Kidney (tissue), 14 donors: ENCODE measurements around the gene LMNTD1. TPM values are rescaled to one million over a fixed set of nuclear protein-coding genes. Genes with fewer than 3 reads are reported as not detected.

ENCODE experiments used
- DNase-seq, 5 donors: peaks; one replicate each; pipeline ENCODE4 v3.0.0-alpha.2; 2013 to 2020
- FAIRE-seq: peaks from 2 replicates; lab custom pipeline; 2012; peaks lifted over from hg19 to GRCh38; lab: Jason Lieb, UNC
- H3K27ac ChIP-seq, 2 donors: one replicate each; pipeline ENCODE4 v1.7.0; 2013; ENCODE audit warnings: low read depth in 2 of 2, low read length in 2 of 2, inconsistent platforms in 1 of 2
- H3K27me3 ChIP-seq: one replicate; pipeline ENCODE4 v1.7.1; 2013; ENCODE audit warnings: low read length, inconsistent platforms; ENCODE audit not compliant: control insufficient read depth, insufficient read depth
- H3K36me3 ChIP-seq, 3 donors: one replicate each; pipeline versions ENCODE4 v1.7.0 to v1.7.1; 2013; ENCODE audit warnings: low read length in 3 of 3, control low read depth in 1 of 3, inconsistent platforms in 1 of 3; ENCODE audit not compliant: insufficient read depth in 3 of 3, control insufficient read depth in 2 of 3
- H3K4me1 ChIP-seq, 3 donors: one replicate each; pipeline versions ENCODE4 v1.7.0 to v1.7.1; 2013; ENCODE audit warnings: low read length in 3 of 3, inconsistent platforms in 1 of 3, low read depth in 1 of 3; ENCODE audit not compliant: control insufficient read depth in 2 of 3, insufficient read depth in 2 of 3
- H3K4me3 ChIP-seq, 3 donors: one replicate each; pipeline versions ENCODE4 v1.7.0 to v1.8.1; 2013; ENCODE audit warnings: low read length in 3 of 3, control low read depth in 1 of 3, inconsistent platforms in 1 of 3
- H3K9ac ChIP-seq, 3 donors: one replicate each; pipeline versions ENCODE4 v1.7.0 to v1.7.1; 2013; ENCODE audit warnings: low read length in 3 of 3, control low read depth in 1 of 3, inconsistent platforms in 1 of 3
- H3K9me3 ChIP-seq, 3 donors: one replicate each; pipeline versions ENCODE4 v1.7.0 to v1.7.1; 2013; ENCODE audit warnings: low read length in 3 of 3, control low read depth in 1 of 3, inconsistent platforms in 1 of 3; ENCODE audit not compliant: control insufficient read depth in 2 of 3, insufficient read depth in 1 of 3
- CTCF ChIP-seq: IDR thresholded peaks from 3 replicates; pipeline ENCODE4 v1.5.1; 2012; ENCODE audit warnings: mild to moderate bottlenecking, moderate library complexity, borderline replicate concordance; ENCODE audit not compliant: insufficient read depth; ENCODE audit errors: extremely low read depth
- intact Hi-C: fragments of 100-400 bp; cut with DNase I; formaldehyde crosslinking; loops from one replicate; pipeline ENCODE4 v1.11.1; 2022
- polyA plus RNA-seq: library from polyadenylated mRNA; stranded (reverse); fragments of 350-450 nt; fragmentation: Illumina TruSeq; extraction: RNeasy Lipid Tissue Mini Kit (QIAGEN cat#74804); gene quantifications from one replicate; pipeline ENCODE4 v1.2.3, GENCODE V29; 2014; ENCODE audit warnings: low read depth, low replicate concordance; ENCODE audit not compliant: insufficient read depth
- total RNA-seq: library from RNA; stranded (reverse); fragmentation: NEBNext Ultra II Directional; extraction: Animal tissue kit (Norgen Biotek cat#: 25700); gene quantifications from one replicate; pipeline ENCODE4 v1.2.1, GENCODE V29; 2021
- donor health status: control.
- donor health status: control.
- donor health status: control.
- donor health status: control.
- donor health status: control.
- donor health status: DM: yes; HTN: yes; CAD: no.
- donor health status: Normal renal cell carcinoma (clear cell type).

LMNTD1 gene
- total and polyA plus RNA-seq, 2 donors from 2014 or later, result not detected

- FAIRE-seq, result no peak
Observed at GRCh38 chr12:25592725-25593495, 39.8 kb upstream of the LMNTD1 start.

GRCh38 chr12:25591144-25591543 lies 38.1 kb upstream of the LMNTD1 start:
- no peak for FAIRE-seq
- no peak for DNase-seq
- Histone ChIP-seq H3K4me1 (no peaks in the 10 kb centered on the region), H3K9me3 (no peaks in the 10 kb centered on the region), H3K27me3 (no peaks in the 10 kb centered on the region), H3K36me3 (no peaks in the 10 kb centered on the region), H3K27ac (no peak overlapping the region), H3K9ac (no peak overlapping the region), H3K4me3 (no peak overlapping the region)
- no peak for TF ChIP-seq CTCF
- intact Hi-C loops, result no loop called here

More at GRCh38 chr12:25592725-25593495, 39.8 kb upstream of the LMNTD1 start:
- H3K36me3 ChIP-seq, result no peaks in the 10 kb centered on the region
- no peaks in the 10 kb centered on the region for H3K9me3 ChIP-seq
- H3K4me3 ChIP-seq, result no peak overlapping the region
- no peak overlapping the region for H3K27ac ChIP-seq
- intact Hi-C loops, result no loop called here
- no peak for TF ChIP-seq CTCF
- H3K4me1 ChIP-seq, result no peaks in the 10 kb centered on the region
- no peaks in the 10 kb centered on the region for H3K27me3 ChIP-seq
- DNase-seq, result no peak
- H3K9ac ChIP-seq, result no peak overlapping the region

GRCh38 chr12:25590011-25590721 lies 37.1 kb upstream of the LMNTD1 start:
- Histone ChIP-seq H3K9ac (no peak overlapping the region), H3K9me3 (no peaks in the 10 kb centered on the region), H3K36me3 (no peaks in the 10 kb centered on the region), H3K4me3 (no peak overlapping the region), H3K27ac (no peak overlapping the region), H3K4me1 (no peaks in the 10 kb centered on the region), H3K27me3 (no peaks in the 10 kb centered on the region)
- intact Hi-C loops, result no loop called here
- DNase-seq (peak in 1 of 5 donors; percentile 4), FAIRE-seq (no peak)
- no peak for TF ChIP-seq CTCF
